Right hindlimb (tissue), 1 donor: Measurements from ENCODE around the gene NBPF6.
"Not testable (repeated sequence)": the region's sequence is repeated elsewhere in the genome, so short reads cannot be mapped to it uniquely, and the experiment has no call there.

ENCODE experiments used
- DNase-seq: peaks from one replicate; pipeline ENCODE4 v3.0.0-alpha.2; 2018

NBPF6 gene

DNA sequence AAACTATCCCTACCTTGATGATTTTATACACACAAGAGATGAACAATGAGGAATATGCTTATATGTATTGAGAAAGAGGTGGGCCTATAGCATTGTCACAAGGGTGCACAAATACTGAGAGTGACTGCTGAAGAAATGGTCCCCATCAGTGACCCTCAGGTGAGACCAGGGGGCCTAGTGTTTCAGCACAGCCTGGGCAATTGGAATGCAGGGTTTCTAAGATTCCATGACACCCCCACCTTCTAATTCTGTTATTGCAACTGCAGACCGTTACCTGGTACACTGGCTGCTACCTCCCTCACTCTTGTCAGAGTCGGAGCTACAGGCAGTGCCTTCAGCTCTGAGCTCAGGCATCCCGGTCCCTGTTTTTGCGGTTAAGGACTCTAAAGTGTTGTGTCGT is at the start of gene NBPF6:
NBPF6 (plus strand) TSS at position 301 of the 400 bp plus-strand sequence. CDS start 259 bp downstream, outside the sequence.
- not testable (repeated sequence) for DNase-seq

DNA sequence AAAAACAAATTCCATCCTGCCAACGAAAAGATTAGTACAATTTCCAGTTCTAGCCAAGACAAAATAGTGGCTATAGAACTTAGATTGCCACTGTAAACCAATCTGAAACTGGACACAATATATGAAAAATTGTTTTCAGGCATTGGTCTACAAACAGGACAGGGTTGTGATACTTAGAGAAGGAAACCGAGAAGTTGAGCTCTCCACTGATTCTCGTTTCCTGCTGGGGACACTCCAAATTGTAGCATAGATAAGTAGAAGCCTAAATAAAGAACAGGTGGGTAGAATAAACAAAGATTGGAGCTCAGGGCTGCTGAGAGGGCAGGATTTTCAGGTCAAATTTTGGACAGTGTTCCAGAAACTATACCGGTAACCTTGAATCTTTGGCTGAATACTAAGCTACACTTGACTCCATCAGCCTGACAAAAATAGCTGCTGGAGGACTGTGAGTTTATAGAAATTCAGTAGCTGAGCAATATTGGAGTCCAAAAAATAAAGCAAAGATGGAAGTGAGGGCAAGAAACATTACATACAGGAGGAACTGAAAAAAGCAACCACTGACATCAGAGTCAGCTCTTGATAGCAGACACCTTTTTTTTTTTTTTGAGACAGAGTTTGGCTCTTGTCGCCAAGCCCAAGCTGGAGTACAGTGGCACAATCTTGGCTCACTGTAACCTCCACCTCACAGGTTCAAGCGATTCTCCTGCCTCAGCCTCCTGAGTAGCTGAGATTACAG is 38.9 kb upstream of the NBPF6 start:
- not testable (repeated sequence) for DNase-seq

GRCh38 chr1:108420129-108420528 is 30.0 kb upstream of the NBPF6 start:
- DNase-seq: not testable (repeated sequence)

DNA sequence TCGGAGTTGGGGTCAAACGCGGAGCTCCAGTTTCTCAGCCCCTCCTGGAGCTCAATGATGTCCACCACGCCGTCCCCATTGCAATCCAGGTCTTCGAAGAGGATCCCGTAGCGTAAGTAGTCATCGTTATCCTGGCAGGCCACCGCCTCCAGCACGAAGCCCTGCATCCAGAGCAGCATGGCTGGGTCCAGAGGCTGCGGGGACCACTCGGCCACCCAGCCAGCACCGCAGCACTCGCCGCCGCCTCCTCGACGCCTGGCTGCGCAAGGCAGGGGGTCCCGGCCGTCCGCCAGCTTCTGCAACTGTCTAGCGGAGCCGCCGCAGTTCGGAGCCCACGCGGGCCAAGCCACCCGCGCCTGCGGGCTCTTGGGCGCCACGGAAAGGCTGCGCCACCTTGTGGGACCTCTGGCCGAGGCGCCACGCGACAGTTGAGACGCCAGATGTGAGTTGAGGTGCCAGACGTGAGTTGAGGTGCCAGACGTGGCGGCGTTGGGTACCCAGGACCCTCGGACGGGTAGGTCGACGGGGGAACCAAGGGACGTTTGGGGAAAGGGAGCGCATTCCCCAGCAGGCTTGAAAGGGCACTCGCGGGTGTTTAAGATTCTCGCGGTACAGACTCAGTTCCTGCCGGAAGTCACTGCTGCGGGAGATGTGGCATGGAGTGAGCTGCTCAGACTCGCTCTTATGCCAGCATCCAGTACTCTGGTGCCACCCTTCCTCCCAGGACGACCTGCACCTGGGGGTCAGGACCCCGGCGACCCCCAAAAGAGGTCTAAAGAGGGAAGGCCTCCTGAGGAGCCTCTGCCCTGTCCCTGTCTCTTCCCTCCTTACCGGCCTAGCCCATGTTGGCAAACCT is 28.9 kb upstream of the NBPF6 start:
- DNase-seq: not testable (repeated sequence)

GRCh38 chr1:108426877-108427276 is 23.3 kb upstream of the NBPF6 start:
- not testable (repeated sequence) for DNase-seq

DNA sequence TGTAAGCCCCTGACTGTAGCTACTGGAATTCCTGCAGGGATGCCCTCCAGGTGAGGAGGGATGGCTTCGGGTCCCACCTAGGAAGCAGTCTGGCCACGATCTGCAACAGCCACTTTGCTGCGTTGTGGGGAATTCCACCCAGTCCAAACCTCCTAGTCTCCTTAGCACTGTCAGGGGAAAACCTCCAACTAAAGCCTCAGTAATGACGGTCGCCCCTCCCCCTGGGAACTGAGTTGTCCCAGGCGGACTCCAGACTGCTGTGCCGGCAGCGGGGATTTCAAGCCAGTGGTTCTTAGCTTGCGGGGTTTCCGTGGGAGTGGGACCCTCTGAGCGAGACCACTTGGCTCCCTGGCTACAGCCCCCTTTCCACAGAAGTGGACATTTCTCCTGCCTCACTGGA is 18.1 kb upstream of the NBPF6 start:
- not testable (repeated sequence) for DNase-seq

DNA sequence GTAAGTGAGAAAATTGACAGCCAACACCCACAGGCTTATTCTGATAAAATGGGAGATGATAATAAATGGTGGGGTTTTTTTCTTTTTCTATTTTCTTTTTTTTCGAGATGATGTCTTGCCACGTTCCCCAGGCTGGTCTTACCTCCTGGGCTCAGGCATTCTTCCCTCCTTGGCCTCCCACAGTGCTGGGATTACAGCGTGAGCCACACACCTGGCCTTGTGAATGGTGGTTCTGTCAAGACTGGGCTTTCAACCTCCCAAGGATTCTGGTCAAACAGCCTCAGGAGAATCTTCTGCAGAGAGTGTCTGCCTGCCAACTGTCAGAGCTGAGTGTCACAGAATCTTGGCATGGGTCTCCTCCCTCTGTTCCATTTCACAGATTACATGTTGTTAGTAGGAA is 16.7 kb upstream of the NBPF6 start:
- DNase-seq: not testable (repeated sequence)

DNA sequence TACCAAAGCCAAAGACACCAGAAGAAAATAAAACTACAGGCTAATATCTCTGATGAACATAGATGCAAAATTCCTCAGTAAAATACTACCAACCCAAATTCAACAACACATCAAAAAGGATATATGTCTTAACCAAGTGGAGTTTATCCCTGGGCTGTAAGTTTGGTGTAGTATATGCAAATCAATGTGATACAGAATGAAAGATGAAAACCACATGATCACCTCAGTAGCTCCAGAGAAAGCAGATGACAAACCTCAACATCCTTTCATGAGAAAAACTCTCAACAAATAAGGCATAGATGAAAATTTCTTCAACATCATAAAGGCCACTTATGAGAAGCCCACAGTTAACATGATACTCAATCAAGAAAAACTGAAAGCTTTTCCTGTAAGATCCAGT is 11.6 kb upstream of the NBPF6 start:
- DNase-seq: not testable (repeated sequence)

GRCh38 chr1:108454521-108454920 is 4.4 kb downstream of the NBPF6 start:
- DNase-seq: not testable (repeated sequence)

DNA sequence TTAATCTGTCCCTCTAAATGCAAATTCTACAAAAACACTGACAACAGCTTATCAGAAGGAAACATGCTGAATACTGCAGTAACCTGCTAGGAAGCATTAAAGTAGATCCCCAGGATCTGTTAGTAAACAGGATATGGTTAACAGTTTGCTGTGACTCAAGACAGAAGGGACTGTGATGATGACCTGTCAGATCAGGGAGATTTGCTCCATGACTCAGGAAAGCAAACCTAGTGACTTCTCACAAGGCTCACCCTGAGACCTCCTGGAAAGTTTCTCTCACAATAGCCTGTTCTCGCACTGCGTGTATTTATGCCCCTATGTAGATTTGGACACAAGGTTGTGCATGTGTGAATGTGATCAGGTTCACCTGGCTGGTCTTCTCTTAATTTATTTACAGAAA is 8.5 kb downstream of the NBPF6 start:
- DNase-seq: not testable (repeated sequence)

DNA sequence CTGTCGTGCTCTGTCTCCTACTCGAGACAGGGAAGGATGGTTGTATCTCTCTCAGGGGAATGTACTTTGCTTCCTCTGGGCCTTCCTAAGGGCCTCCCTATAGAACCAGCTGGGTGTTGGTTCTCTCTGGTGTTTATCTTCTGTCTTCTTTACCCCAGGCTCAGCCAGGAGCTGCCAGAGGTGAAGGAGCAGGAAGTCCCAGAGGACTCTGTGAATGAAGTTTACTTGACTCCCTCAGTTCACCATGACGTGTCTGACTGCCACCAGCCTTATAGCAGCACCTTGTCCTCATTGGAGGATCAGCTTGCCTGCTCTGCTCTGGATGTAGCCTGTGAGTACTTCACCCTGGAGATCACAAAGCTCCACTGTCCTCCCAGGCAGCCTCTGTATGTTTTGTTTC is 11.6 kb downstream of the NBPF6 start:
- not testable (repeated sequence) for DNase-seq

- not testable (repeated sequence) for DNase-seq
Measured at GRCh38 chr1:108463962-108464361, 13.8 kb downstream of the NBPF6 start.

DNA sequence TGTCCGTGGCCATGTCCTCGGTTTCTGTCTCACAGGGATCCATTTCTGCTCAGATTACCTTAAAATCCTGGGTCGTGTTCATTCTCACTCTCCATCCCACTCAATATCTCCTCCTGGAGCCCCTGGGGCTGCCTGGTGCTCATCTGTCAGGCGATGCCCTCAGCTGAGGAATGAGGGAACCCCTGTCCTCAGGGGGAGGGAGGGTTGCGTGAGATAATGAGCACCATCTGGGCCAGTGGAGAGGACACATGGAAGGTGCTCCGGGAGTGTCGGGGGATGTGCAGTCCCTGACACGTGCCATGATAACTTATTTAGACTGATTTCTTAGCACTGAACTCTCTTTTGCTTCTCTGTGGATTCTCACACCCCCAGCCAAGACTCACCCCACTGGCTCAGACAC is 16.0 kb downstream of the NBPF6 start:
- DNase-seq: not testable (repeated sequence)

GRCh38 chr1:108467155-108467554 is 17.0 kb downstream of the NBPF6 start:
- DNase-seq: not testable (repeated sequence)

GRCh38 chr1:108470750-108471149 is 20.6 kb downstream of the NBPF6 start:
- DNase-seq: not testable (repeated sequence)

DNA sequence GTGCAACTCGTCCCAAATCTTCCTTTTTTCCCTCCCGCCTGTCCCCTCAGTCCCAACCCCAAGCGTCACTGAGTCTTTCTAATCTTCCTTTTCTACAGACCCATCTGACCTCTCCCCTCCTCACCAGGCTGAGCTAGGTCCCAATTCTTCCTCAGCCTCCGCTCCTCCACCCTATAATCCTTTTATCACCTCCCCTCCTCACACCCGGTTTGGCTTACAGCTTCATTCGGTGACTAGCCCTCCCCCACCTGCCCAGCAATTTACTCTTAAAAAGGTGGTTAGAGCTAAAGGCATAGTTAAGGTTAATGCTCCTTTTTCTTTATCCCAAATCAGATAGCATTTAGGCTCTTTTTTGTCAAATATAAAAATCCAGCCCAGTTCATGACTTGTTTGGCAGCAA is 24.4 kb downstream of the NBPF6 start:
- not testable (repeated sequence) for DNase-seq

DNA sequence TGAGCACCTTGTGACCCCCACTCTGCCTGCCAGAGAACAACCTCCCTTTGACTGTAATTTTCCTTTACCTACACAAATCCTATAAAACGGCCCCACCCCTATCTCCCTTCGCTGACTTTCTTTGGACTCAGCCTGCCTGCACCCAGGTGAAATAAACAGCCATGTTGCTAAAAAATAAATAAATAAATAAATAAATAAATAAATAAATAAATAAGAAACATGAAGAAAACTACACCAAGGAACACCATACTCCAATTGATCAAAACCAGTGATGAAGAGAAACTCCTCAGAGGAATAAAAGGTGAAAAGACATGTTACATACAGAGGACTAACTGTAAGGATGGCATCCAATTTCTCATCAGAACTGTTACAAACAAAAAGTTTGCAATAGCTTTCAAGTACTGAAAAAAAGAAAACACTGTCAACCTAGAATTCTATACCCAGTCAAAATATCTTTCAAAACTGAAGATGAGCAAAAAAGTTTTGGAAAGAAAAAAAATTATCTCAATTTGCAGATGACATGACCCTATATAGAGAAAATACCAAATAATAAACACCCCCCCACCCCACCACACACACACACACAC is 28.4 kb downstream of the NBPF6 start:
- no peak for DNase-seq

- no peak for DNase-seq
Measured at GRCh38 chr1:108482708-108483107, 32.6 kb downstream of the NBPF6 start.

GRCh38 chr1:108485990-108486389 is 35.8 kb downstream of the NBPF6 start:
- not testable (repeated sequence) for DNase-seq

GRCh38 chr1:108486707-108487106 is 36.6 kb downstream of the NBPF6 start:
- DNase-seq: not testable (repeated sequence)

- not testable (repeated sequence) for DNase-seq
Measured at GRCh38 chr1:108495008-108495407, 44.9 kb downstream of the NBPF6 start.

GRCh38 chr1:108496856-108497255 is 46.7 kb downstream of the NBPF6 start:
- not testable (repeated sequence) for DNase-seq

- DNase-seq: no peak
Measured at GRCh38 chr1:108502138-108502537, 52.0 kb downstream of the NBPF6 start.
